Measurements from ENCODE around the gene RGS3. TPM values are rescaled to one million over a fixed set of nuclear protein-coding genes. Genes with fewer than 3 reads are reported as not detected.

RGS3 gene
- total and polyA plus RNA-seq, 10 of the 15 experiments (the other 5 are each of a cell fraction or from before 2014, with no cell fraction given): 2.9 to 138 (median 28.8) TPM

DNA sequence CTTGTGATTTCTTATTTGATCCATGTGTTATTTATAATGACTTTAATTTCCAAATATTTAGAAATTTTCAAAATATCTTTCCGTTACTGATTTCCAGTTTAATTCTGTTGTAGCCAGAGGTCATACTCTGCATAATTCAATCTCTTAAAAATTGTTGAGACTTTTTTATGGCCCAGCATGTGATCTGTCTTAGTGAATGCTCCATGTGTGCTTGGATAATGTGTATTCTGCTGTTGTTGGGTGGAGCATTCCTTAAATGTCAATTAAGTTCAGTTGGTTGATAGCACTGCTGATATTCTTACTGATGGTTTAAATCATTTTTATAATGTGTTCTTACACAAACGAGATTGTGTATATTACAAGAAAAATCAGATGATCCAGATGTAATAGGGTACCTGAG, 180.8 kb downstream of the RGS3 start:
- intact Hi-C loops (cut with micrococcal nuclease; ENCODE audit: unreplicated experiment): no loop called here
- Histone ChIP-seq H3K79me2 (ENCODE audit: control insufficient read depth, insufficient read depth, low read length) (no peaks in the 10 kb centered on the region), H3K36me3 (ENCODE audit: control insufficient read depth in 2 of 2, insufficient read depth in 2 of 2, low read length in 1 of 2) (no peaks in the 10 kb centered on the region), H3K4me3 (no peak overlapping the region), H4K20me1 (ENCODE audit: control insufficient read depth, insufficient read depth) (no peaks in the 10 kb centered on the region), H3K4me1 (ENCODE audit: control insufficient read depth, insufficient read depth, low read length) (no peaks in the 10 kb centered on the region), H3K9ac (ENCODE audit: control insufficient read depth, insufficient read depth, low read length) (no peak overlapping the region), H3K27me3 (replicated peaks in 1 of 2; ENCODE audit: control insufficient read depth in 2 of 2, insufficient read depth in 2 of 2, low read length in 1 of 2) (no peaks in the 10 kb centered on the region), H3K4me2 (ENCODE audit: control insufficient read depth, insufficient read depth) (no peak overlapping the region), H3K9me3 (replicated peaks; ENCODE audit: control insufficient read depth, insufficient read depth, low read length) (no peaks in the 10 kb centered on the region; the same call in 2 of the 3 replicates), H3K27ac (ENCODE audit: control insufficient read depth, insufficient read depth) (no peak overlapping the region), H2AFZ (ENCODE audit: control insufficient read depth, low read depth, low read length) (no peak overlapping the region)
- TF ChIP-seq STAT3 (IDR thresholded peaks at IDR 0.05; ENCODE audit: low read depth, low read length): no peak
- no peak for TF ChIP-seq POLR2AphosphoS2 (IDR thresholded peaks at IDR 0.05; ENCODE audit: low read depth, low read length)
- no peak for TF ChIP-seq ATF7 (IDR thresholded peaks at IDR 0.05; ENCODE audit: low read depth)
- TF ChIP-seq SMARCA5 (IDR thresholded peaks at IDR 0.05): no peak
- TF ChIP-seq, protein P1, sequence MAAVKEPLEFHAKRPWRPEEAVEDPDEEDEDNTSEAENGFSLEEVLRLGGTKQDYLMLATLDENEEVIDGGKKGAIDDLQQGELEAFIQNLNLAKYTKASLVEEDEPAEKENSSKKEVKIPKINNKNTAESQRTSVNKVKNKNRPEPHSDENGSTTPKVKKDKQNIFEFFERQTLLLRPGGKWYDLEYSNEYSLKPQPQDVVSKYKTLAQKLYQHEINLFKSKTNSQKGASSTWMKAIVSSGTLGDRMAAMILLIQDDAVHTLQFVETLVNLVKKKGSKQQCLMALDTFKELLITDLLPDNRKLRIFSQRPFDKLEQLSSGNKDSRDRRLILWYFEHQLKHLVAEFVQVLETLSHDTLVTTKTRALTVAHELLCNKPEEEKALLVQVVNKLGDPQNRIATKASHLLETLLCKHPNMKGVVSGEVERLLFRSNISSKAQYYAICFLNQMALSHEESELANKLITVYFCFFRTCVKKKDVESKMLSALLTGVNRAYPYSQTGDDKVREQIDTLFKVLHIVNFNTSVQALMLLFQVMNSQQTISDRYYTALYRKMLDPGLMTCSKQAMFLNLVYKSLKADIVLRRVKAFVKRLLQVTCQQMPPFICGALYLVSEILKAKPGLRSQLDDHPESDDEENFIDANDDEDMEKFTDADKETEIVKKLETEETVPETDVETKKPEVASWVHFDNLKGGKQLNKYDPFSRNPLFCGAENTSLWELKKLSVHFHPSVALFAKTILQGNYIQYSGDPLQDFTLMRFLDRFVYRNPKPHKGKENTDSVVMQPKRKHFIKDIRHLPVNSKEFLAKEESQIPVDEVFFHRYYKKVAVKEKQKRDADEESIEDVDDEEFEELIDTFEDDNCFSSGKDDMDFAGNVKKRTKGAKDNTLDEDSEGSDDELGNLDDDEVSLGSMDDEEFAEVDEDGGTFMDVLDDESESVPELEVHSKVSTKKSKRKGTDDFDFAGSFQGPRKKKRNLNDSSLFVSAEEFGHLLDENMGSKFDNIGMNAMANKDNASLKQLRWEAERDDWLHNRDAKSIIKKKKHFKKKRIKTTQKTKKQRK (IDR thresholded peaks at IDR 0.05; ENCODE audit: low read depth, low read length): no peak
- no peak for TF ChIP-seq ZNF207 (IDR thresholded peaks at IDR 0.05; ENCODE audit: borderline replicate concordance)
- TF ChIP-seq, protein P2, sequence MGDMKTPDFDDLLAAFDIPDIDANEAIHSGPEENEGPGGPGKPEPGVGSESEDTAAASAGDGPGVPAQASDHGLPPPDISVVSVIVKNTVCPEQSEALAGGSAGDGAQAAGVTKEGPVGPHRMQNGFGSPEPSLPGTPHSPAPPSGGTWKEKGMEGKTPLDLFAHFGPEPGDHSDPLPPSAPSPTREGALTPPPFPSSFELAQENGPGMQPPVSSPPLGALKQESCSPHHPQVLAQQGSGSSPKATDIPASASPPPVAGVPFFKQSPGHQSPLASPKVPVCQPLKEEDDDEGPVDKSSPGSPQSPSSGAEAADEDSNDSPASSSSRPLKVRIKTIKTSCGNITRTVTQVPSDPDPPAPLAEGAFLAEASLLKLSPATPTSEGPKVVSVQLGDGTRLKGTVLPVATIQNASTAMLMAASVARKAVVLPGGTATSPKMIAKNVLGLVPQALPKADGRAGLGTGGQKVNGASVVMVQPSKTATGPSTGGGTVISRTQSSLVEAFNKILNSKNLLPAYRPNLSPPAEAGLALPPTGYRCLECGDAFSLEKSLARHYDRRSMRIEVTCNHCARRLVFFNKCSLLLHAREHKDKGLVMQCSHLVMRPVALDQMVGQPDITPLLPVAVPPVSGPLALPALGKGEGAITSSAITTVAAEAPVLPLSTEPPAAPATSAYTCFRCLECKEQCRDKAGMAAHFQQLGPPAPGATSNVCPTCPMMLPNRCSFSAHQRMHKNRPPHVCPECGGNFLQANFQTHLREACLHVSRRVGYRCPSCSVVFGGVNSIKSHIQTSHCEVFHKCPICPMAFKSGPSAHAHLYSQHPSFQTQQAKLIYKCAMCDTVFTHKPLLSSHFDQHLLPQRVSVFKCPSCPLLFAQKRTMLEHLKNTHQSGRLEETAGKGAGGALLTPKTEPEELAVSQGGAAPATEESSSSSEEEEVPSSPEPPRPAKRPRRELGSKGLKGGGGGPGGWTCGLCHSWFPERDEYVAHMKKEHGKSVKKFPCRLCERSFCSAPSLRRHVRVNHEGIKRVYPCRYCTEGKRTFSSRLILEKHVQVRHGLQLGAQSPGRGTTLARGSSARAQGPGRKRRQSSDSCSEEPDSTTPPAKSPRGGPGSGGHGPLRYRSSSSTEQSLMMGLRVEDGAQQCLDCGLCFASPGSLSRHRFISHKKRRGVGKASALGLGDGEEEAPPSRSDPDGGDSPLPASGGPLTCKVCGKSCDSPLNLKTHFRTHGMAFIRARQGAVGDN (IDR thresholded peaks at IDR 0.05): no peak
- TF ChIP-seq, protein P3, sequence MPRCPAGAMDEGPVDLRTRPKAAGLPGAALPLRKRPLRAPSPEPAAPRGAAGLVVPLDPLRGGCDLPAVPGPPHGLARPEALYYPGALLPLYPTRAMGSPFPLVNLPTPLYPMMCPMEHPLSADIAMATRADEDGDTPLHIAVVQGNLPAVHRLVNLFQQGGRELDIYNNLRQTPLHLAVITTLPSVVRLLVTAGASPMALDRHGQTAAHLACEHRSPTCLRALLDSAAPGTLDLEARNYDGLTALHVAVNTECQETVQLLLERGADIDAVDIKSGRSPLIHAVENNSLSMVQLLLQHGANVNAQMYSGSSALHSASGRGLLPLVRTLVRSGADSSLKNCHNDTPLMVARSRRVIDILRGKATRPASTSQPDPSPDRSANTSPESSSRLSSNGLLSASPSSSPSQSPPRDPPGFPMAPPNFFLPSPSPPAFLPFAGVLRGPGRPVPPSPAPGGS (IDR thresholded peaks at IDR 0.05; ENCODE audit: borderline replicate concordance, insufficient read depth, low read depth, low read length, poor library complexity, severe bottlenecking): no peak
- ChIA-PET POLR2A (no interaction called here), SMC1A (ENCODE audit: uncharacterized antibody, unreplicated experiment) (interaction anchor here (0.9 to 1.0 kb wide), 2 partner anchors 11 to 127 kb away, joined by 3 to 4 read pairs; no protein-coding TSS in a partner anchor), CTCF (interaction anchor here (0.9 to 1.3 kb wide), 4 partner anchors 11 to 199 kb away, joined by 3 to 7 read pairs (median 6); no protein-coding TSS in a partner anchor), RAD21 (ENCODE audit: unreplicated experiment) (interaction anchor here (0.7 to 0.9 kb wide), 2 partner anchors 196 to 198 kb away, joined by 3 read pairs; no protein-coding TSS in a partner anchor)
- FAIRE-seq: no peak
- ATAC-seq: no peak
- no TSS peak for BruUV-seq (replicated peaks)
- 17% methylated on average over 2 of the region's 2 CpGs for WGBS (ENCODE audit: insufficient coverage, insufficient replicate concordance, low lambda C conversion rate, missing lambda C conversion rate)
- in situ Hi-C loops (cut with MboI): no loop called here
- DNase-seq (ENCODE audit: low read depth, low spot score): no peak

Measured in GM12878 (cell line).